ENCODE results near the gene LARGE1. TPM values are rescaled to one million over a fixed set of nuclear protein-coding genes. Genes with fewer than 3 reads are reported as not detected.
A peak's percentile ranks its signal among the peaks of the same experiment; 100 is the strongest.

Gene LARGE1
- total RNA-seq, 1 donor from 2014 or later, result 195 TPM

DNA sequence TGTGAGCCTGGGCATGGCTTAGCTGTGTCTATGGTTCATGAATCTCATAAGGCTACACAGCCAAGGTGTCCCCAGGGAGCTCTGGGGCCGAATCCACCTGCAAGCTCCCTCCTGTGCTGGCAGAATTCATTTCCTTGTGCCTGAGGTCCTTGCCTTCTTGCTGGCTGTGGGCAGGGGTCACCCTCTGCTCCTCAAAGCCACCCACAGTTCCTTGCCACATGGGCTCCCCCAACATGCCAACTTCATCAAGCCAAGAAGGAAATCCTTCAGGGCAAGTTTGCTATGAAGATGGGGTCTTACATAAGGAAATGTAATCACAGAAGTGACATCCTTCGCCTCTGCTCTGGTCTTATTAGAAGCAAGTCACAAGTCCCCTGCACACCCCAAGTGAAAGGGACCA, 24.8 kb downstream of the LARGE1 start:
- Mint-ChIP-seq H3K4me1 (ENCODE audit: low read depth) (peaks cover 76% of the 10 kb centered on the region), H3K9me3 (ENCODE audit: low read depth) (peaks cover 3% of the 10 kb centered on the region), H3K36me3 (ENCODE audit: insufficient read depth) (peaks cover 13% of the 10 kb centered on the region), H3K4me3 (ENCODE audit: low read depth) (no peak overlapping the region), H3K27me3 (no peaks in the 10 kb centered on the region), H3K27ac (no peak overlapping the region)
- no peak for DNase-seq (ENCODE audit: low spot score, unreplicated experiment)
- TF ChIP-seq, protein P1, sequence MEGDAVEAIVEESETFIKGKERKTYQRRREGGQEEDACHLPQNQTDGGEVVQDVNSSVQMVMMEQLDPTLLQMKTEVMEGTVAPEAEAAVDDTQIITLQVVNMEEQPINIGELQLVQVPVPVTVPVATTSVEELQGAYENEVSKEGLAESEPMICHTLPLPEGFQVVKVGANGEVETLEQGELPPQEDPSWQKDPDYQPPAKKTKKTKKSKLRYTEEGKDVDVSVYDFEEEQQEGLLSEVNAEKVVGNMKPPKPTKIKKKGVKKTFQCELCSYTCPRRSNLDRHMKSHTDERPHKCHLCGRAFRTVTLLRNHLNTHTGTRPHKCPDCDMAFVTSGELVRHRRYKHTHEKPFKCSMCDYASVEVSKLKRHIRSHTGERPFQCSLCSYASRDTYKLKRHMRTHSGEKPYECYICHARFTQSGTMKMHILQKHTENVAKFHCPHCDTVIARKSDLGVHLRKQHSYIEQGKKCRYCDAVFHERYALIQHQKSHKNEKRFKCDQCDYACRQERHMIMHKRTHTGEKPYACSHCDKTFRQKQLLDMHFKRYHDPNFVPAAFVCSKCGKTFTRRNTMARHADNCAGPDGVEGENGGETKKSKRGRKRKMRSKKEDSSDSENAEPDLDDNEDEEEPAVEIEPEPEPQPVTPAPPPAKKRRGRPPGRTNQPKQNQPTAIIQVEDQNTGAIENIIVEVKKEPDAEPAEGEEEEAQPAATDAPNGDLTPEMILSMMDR (IDR thresholded peaks at IDR 0.05; ENCODE audit: unreplicated experiment), result no peak

DNA sequence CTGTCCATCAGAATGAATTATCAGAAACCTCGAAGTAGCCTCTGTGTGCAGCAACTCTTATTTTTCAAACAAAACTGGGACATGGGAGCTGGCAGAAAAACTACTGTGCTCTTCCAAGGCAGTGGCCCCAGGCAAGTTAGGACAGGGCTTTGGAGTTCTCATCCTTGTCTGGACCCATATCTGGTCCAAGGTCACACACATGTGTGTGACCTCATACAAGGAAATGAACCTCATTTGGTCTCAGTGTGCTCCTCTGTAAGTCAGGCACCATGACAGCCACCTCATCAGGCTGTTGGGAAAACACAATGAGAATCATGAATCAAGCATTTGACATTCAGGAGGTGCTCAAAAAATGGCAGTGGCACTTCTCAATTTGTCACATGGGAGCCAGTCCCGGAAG, 25.8 kb downstream of the LARGE1 start:
- peaks cover 73% of the 10 kb centered on the region for H3K4me1 Mint-ChIP-seq (ENCODE audit: low read depth)
- H3K27ac Mint-ChIP-seq, result peak overlapping the region; percentile 53
- TF ChIP-seq, protein P1 (IDR thresholded peaks at IDR 0.05; ENCODE audit: unreplicated experiment), result no peak
- H3K4me3 Mint-ChIP-seq (ENCODE audit: low read depth), result no peak overlapping the region
- peaks cover 3% of the 10 kb centered on the region for H3K9me3 Mint-ChIP-seq (ENCODE audit: low read depth)
- no peaks in the 10 kb centered on the region for H3K27me3 Mint-ChIP-seq
- DNase-seq (ENCODE audit: low spot score, unreplicated experiment), result no peak
- peaks cover 9% of the 10 kb centered on the region for H3K36me3 Mint-ChIP-seq (ENCODE audit: insufficient read depth)

DNA sequence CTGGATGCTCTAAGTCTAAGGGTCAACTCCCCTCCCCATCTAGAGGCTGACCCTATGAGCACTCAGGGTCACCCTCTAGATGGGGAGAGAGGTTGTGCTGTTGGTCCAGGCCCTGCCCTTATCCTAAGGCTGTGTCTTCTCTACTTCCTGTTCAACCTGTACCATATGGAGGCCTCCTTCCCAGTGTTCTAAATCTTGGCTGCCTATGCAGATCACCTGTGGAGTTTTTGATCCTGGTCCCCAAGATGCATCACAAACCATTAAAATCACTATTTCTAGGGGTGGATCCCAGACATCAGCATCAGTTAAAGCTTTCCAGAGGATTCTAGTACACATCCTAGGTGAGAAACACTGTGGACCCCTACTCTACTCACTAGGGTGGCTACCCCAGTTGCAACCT, 26.2 kb downstream of the LARGE1 start:
- no peak overlapping the region for H3K4me3 Mint-ChIP-seq (ENCODE audit: low read depth)
- peaks cover 10% of the 10 kb centered on the region for H3K36me3 Mint-ChIP-seq (ENCODE audit: insufficient read depth)
- DNase-seq (ENCODE audit: low spot score, unreplicated experiment), result no peak
- H3K27me3 Mint-ChIP-seq, result no peaks in the 10 kb centered on the region
- TF ChIP-seq, protein P1 (IDR thresholded peaks at IDR 0.05; ENCODE audit: unreplicated experiment), result no peak
- peaks cover 3% of the 10 kb centered on the region for H3K9me3 Mint-ChIP-seq (ENCODE audit: low read depth)
- H3K27ac Mint-ChIP-seq, result peak overlapping the region; percentile 76
- H3K4me1 Mint-ChIP-seq (ENCODE audit: low read depth), result peaks cover 73% of the 10 kb centered on the region

DNA sequence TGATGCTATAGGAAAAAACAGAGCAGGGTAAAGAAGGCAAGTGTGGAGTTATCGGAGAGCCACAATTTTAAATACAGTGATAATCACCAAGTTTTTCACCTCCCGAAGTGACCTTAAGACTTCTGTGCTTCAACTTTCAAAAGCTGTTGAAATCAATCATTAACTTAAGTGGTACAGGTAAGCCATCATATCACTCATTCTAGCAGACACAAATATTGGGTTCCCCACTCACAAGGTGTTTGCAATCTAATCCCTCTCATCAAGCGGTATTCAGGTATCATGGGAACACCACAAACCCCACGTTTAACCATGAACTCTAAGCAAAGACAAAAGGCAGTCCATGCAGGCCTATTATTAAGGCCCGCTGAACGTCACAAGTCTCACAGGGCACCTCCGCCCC, 26.8 kb downstream of the LARGE1 start:
- H3K27ac Mint-ChIP-seq, result peak overlapping the region; percentile 76
- H3K36me3 Mint-ChIP-seq (ENCODE audit: insufficient read depth), result peaks cover 10% of the 10 kb centered on the region
- peaks cover 3% of the 10 kb centered on the region for H3K9me3 Mint-ChIP-seq (ENCODE audit: low read depth)
- no peak for DNase-seq (ENCODE audit: low spot score, unreplicated experiment)
- H3K4me1 Mint-ChIP-seq (ENCODE audit: low read depth), result peaks cover 67% of the 10 kb centered on the region
- TF ChIP-seq, protein P1 (IDR thresholded peaks at IDR 0.05; ENCODE audit: unreplicated experiment), result no peak
- peak overlapping the region; percentile 22 for H3K4me3 Mint-ChIP-seq (ENCODE audit: low read depth)
- H3K27me3 Mint-ChIP-seq, result no peaks in the 10 kb centered on the region

DNA sequence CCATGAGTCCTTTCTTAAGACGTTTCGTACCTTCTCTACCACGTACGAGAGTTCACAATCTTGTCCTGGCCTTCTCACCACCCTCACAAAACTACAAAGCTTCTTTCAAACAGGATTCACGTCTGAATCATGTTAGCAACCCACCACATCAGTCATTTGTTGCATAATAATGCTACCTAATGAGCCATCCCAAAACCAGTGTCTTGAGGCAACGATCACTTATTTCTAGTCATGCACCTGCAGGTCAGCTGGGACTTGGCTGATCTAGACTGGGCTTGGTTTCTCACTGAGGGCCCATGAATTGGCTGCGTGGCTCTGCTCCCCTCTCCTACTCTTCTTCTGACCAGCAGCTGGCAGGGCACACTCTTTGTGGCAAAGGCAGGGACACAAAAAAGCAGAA, 28.3 kb downstream of the LARGE1 start:
- Mint-ChIP-seq H3K27me3 (no peaks in the 10 kb centered on the region), H3K4me3 (ENCODE audit: low read depth) (no peak overlapping the region), H3K9me3 (ENCODE audit: low read depth) (peaks cover 3% of the 10 kb centered on the region), H3K27ac (no peak overlapping the region), H3K4me1 (ENCODE audit: low read depth) (peaks cover 53% of the 10 kb centered on the region), H3K36me3 (ENCODE audit: insufficient read depth) (peaks cover 10% of the 10 kb centered on the region)
- TF ChIP-seq, protein P1 (IDR thresholded peaks at IDR 0.05; ENCODE audit: unreplicated experiment), result no peak
- no peak for DNase-seq (ENCODE audit: low spot score, unreplicated experiment)
